HCEC 1CT (cell line): Measurements from ENCODE around the gene KCNMB4.
A peak's percentile ranks its signal among the peaks of the same experiment; 100 is the strongest.

Experiments used
- DNase-seq: peaks from one replicate; pipeline ENCODE4 v3.0.0-alpha.2; 2017

Gene KCNMB4, protein sequence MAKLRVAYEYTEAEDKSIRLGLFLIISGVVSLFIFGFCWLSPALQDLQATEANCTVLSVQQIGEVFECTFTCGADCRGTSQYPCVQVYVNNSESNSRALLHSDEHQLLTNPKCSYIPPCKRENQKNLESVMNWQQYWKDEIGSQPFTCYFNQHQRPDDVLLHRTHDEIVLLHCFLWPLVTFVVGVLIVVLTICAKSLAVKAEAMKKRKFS

DNA sequence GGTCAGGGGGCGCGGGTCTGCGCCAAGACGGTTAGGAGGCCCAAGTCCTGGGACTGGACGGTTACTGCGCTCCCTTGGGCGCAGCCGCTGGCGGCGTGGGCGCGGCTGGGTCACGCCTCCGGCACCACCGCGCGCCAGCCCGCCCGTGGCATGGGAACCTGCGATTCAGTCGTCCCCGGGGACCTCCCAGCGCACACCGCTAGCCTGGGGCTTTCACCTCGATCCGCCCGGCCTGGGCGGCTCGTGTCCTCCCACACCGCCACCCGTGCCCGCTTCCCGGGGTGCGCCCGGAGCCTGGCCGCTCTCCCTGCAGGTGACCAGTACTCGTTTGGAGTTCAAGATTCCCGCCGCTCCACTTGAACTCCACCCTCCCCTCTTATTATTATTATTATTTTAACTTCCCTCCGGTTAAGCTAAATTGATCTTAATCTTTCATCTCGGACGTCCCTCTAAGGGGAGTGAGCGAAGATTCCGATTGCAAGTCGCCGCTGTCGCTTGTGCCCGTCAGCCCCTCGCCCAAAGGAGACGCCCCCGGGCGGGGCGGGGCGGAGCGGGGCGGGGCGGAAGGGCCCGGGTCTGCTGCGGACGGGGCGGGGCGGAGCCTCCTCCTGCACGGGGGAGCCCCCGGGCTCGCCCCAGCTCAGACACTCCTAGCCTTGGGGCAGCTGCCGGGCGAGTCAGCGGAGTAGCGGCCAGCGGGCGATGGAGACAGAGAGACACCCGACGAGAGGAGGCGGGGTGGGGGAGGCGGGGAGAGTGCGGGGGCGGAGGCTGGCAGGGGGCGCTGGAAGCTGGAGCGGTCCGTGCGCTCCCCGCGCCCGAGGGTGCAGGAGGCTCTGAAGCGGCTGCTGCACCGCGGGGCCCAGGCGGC is at the start of gene KCNMB4:
Gene KCNMB4, plus strand, starts transcription at position 643 of the 871 bp plus-strand sequence. CDS start 445 bp downstream, outside the sequence.
- DNase-seq, result peak; percentile 21

DNA sequence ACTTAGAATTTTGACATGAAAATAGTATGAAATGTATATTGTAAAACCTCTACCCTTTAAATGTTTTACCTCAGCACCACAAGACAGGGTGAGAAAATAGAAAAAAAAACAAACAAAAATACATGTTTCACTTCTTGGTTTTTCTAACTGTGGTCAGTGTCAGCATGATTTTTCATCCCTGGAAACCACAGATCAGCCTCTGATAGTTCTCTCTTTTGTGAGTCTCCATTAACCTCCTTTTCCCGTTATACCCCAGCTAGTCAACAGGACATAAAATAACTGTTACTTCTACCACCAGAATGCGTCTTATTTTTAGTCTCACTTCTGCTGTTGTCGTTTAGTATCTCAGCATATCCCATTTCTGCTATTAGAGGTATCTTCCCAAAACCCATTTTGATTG is 48.3 kb upstream of the KCNMB4 start:
- DNase-seq, result no peak

DNA sequence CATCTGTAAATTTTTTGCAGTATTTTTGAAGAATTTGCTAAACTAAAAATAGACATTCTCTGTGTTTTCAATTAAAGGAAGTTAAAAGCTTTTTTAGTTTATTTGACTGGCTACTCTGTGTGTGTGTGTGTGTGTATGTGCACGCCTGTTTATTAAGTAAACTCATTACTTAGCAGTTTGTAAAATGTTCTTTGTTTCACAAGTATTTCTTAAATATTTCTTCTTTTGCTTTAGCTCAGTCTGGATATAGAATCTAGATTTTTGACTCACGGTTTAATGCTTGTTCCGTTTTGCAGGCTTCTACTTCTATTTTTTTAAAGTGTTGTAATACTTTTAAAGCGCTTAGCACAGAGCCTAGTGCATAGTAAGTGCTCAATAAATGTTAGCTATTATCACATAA is 46.5 kb upstream of the KCNMB4 start:
- no peak for DNase-seq

DNA sequence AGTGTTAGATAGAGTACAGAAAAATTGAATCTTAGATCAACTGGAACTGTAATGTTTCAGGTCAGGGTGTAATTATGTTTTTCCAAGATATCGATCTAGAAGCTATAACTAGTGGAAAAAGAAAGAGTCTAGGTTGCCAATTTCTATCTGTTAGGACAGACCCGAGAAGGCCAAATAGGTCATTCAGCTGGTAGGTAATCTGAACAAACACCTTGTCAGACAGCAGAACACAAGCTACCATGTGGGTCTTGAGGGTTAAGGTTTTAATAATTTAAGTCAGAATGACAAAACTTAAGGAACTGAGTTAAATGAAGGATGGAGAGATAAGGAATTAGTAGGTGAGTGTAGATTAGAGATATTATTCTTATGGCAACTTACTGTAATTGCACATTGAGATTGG is 44.9 kb upstream of the KCNMB4 start:
- no peak for DNase-seq

DNA sequence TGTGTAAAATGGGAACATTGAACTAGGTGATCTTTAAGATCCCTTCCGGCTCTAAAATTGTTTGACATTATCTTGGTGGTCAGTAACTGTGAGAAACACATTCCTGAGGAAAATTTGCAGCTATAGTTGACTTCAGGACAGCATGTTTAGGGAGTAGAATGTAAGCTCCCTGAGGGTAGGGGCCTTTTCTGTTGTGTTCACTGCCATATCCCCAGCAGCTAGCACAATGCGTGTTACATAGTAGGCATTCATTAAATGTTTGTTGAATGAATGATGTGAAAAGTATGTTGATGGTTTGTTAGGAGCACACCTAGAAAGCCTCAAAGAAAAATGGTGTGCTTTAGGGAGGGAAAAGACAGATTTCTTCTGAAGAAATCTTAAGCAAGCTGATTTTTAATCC is 38.5 kb upstream of the KCNMB4 start:
- no peak for DNase-seq

DNA sequence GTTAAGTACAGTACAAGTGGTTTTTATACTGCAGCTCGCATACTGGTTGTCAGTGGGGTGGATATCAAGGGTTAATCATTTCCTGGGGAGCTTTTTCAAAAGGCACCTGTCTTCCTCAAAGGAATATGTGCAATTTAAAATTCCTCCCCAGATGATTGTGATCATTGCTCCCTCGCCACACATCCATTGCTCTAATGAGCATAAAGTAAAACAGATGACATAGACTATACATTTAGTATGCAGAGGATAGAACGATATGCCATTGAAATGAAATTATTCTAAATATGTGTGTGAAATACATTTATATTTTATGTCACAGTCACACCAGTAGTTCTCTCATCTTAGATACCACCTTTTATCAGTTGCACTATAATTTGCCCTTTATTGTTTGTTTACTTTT is 36.4 kb upstream of the KCNMB4 start:
- no peak for DNase-seq

DNA sequence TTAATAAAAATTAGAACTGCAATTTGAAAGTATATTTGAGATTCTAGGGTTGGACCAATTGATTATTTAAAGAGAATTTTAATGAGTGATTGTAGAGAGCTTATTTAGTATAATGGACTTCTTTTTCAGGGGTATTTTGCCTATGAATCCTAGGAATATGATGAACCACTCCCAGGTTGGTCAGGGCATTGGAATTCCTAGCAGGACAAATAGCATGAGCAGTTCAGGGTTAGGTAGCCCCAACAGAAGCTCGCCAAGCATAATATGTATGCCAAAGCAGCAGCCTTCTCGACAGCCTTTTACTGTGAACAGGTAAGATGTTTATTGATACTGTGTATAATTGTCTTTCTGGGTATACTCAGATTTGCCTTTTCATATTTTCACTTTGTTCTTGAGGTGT is 35.9 kb upstream of the KCNMB4 start:
- no peak for DNase-seq

DNA sequence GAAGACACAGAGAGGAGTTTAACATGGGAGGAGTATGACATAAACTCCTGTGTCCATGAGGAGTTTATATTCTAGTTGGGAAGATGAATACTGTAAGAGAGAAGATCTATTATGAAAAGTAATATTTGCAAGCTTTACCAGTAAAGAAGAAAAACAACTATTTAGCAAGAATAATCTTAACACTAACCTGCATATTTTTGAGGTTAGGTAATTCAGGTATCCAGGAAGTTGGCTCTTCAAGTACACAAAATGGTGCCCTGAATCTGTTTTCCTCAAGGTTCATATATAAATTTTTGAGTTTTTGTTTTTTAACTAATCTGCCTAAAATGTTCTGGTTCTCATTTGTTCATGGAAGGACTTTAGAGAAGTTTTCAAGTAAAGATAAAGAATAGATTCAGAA is 33.9 kb upstream of the KCNMB4 start:
- no peak for DNase-seq

DNA sequence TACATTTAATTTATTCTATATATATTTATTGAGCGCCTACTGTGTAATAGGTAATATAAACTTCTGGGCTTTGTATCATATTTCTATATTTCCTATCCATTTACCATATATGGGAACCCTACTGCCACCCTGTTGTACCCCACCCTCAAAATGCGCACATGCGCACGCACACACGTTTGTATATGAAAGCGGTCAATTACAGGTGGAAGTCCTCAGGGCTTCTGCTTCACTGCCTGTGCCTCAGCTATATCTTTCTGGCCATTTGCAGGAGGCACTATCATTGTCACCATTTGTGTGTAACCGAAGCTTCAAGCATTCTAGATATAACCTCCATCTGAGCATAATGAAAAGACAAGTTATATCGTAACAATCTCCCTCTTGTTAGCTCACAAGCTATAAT is 31.3 kb upstream of the KCNMB4 start:
- no peak for DNase-seq

DNA sequence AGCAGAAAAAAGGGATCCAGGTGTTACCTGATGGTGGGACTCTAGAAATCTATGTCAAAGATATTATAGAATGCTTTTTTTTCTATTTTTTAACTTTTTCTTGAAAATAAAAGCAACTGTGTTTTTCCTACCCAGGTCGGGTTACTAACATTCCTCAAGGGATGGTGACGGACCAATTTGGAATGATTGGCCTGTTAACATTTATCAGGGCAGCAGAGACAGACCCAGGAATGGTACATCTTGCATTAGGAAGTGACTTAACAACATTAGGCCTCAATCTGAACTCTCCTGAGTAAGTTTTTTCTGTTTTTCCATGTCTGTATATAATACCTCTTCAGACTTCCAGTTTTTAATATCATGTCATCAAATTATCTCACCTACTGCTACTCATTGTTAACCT is 27.6 kb upstream of the KCNMB4 start:
- DNase-seq, result no peak

DNA sequence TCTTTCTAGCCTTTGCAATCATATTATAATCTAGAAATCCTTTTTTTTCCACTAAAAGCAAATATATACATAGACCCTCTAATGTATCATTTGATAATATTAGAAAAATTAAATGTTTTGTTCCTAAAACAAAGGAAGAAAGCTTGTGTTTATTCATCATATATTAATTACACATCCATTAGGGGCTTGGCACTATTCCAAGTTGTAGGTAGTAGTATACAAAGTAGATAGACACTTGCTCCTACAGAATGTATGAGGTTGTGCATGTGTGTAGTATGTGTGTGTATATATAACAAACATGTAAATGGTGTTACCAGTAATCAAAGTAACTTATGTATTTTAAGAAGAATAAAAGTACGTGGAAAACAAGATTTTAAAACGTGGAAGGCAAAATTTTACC is 15.0 kb upstream of the KCNMB4 start:
- no peak for DNase-seq

DNA sequence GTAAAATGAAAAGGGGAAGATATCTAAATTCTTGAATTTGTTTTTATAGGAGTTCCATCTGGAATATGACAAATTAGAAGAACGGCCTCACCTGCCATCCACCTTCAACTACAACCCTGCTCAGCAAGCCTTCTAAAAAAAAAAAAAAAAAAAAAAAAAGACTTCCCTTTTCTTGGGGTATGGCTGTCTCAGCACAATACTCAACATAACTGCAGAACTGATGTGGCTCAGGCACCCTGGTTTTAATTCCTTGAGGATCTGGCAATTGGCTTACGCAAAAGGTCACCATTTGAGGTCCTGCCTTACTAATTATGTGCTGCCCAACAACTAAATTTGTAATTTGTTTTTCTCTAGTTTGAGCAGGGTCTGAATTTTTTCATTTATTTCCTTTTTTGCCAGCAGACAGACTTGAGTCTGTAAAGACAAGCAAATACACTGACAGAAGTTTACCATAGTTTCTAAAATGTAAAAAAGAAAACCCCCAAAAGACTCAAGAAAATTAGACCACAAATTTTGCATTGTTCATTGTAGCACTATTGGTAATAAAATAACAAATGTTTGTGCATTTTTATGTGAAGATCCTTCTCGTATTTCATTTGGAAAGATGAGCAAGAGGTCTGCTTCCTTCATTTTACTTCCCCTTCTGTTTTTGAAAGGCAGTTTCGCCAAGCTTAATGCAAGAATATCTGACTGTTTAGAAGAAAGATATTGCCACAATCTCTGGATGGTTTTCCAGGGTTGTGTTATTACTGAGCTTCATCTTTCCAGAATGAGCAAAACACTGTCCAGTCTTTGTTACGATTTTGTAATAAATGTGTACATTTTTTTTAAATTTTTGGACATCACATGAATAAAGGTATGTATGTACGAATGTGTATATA is 12.1 kb upstream of the KCNMB4 start:
- DNase-seq, result no peak

DNA sequence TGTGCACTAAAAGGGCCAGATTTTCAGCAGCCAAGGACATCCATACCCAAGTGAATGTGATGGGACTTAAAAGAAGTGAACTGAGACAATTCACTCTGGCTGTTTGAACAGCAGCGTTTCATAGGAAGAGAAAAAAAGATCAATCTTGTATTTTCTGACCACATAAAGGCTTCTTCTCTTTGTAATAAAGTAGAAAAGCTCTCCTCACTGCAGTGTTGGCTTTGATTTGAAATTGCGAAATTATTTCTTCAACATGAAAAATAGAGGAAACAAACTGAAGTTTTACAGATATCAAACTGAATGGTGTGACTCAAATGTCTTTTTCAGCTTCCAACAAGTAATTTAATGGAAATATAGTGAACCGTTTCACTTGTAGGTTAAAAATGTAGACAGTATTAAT is 11.3 kb upstream of the KCNMB4 start:
- no peak for DNase-seq

DNA sequence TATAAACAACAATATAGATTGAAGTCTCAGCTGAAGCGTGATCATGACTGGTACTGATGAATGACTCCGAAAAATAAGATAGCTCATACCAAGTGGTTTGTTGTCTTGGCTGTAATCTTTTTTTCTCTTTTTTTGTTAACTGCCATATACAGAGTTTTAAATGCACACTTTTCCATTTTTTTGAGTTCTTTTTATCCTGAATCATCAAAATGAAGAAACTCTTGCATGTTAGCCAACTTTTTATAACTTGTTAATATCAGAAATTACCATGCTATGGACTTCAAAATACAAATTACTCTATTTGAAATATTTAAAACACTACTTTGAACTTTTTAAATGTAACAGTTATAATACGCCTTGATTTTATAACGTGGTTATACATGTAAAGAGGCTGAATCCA is 10.1 kb upstream of the KCNMB4 start:
- DNase-seq, result no peak

DNA sequence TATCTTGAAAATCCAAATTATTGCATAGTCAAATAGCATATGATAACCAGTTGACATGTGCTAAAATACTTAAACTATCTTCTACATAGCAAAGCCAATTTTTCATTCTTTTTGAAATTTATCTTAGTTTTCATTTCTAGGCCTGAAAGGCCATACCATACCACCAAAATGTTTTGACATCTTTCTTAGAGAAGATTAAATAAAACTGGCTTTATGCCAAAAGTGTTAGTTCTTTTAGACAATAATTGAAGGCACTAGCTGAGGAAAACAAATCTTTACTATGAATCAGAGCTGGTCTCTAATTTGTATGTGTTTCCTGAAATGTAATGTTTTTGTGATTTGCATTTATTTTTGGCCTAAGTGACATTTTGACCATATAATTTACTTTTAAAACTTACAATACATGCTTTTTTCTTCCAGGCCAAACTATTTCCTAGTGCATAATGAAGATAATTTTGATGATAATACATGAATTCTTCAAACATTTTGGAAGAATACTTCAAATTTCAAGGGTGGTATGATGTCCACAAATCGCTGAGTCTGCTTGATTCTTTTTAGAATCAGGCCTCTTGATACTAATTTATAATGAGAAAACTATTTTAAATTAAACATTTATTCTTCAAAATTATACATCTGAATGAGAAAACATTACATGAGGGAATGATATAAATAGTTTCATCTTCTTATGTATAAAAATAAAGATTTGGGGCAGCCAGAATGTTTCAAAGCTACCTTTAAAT is 6.5 kb upstream of the KCNMB4 start:
- no peak for DNase-seq

DNA sequence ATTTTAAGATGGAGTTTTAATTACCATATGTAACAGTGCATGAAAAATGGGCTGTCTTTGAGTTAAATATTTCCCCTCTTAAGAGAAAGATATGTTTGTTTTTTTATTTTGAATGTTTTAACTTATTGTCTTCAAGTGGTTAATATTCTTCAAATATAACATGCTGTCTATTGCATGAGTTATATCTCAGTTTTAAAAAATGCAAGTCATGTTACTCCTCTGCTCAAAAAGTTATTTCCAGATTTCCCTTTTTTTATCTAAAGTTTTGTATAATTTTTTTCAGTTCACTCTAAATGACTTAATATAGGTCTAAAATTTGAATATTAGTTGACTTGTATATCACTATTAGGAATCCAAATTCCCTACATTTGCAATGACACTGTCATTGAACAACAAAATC is 5.9 kb upstream of the KCNMB4 start:
- DNase-seq, result no peak

DNA sequence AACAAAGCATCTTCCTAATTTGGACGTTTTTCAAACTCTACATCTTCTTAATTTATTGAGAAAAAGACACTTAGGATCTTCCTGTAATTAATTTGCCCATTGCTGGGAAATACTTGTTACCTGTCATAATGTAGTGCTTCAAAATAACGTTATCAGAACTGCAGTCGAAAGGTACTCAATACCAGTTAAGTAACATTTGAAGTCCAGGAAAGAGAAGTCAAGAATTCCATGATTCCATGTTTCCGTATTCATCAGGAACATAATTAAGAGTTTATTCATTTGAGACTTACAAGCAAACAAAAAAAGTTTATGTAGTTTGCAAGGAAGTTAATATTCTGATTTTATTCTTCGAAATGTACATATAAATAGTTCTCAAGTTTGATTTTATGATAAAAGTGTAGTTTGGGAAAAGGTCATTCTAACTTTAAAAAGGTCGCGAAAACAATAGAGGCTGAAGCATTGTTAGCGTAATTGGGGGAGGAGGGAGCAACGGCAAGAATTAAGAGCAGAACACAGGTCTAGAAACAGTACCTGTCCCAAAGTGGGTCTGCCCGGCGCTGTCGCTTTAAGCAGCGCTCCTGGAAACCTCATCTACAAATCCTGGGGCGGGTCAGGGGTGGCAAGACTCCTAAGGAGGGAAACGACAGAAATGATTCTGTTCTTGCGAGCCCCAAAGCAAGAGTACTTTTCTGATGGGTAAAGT is 1.2 kb upstream of the KCNMB4 start:
- no peak for DNase-seq

DNA sequence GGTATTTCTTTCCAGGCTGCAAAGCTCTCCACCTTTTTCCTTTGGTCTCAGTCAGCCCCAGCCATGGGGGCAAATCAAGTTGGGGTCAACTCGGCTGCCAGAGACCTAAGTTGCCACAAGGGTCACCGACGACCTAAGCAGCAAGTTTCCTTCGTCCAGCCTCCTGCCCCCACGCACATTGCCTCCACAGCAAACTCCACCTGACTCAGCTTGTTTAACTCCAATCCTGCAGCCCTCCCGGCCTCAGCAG is 767 bp upstream of the KCNMB4 start:
- no peak for DNase-seq

DNA sequence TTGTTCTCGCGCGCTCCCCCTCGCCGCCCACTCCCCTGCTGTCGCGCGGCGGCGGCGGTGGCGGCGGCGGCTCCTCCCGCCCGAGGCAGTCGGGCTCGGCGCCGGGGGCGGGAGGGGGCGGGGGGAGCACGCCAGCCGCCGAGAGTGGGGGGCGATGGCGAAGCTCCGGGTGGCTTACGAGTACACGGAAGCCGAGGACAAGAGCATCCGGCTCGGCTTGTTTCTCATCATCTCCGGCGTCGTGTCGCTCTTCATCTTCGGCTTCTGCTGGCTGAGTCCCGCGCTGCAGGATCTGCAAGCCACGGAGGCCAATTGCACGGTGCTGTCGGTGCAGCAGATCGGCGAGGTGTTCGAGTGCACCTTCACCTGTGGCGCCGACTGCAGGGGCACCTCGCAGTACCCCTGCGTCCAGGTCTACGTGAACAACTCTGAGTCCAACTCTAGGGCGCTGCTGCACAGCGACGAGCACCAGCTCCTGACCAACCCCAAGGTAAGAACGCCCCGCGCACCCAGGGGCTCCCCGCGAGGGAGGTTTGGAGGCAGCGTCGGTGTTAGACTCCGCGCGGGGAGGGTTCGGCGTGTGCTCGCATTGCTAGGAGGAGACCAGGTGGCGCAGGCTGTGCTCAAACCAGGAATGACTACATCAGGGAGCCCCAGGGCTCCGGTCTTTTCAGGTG is 629 bp downstream of the KCNMB4 start:
- peak; percentile 29 for DNase-seq

DNA sequence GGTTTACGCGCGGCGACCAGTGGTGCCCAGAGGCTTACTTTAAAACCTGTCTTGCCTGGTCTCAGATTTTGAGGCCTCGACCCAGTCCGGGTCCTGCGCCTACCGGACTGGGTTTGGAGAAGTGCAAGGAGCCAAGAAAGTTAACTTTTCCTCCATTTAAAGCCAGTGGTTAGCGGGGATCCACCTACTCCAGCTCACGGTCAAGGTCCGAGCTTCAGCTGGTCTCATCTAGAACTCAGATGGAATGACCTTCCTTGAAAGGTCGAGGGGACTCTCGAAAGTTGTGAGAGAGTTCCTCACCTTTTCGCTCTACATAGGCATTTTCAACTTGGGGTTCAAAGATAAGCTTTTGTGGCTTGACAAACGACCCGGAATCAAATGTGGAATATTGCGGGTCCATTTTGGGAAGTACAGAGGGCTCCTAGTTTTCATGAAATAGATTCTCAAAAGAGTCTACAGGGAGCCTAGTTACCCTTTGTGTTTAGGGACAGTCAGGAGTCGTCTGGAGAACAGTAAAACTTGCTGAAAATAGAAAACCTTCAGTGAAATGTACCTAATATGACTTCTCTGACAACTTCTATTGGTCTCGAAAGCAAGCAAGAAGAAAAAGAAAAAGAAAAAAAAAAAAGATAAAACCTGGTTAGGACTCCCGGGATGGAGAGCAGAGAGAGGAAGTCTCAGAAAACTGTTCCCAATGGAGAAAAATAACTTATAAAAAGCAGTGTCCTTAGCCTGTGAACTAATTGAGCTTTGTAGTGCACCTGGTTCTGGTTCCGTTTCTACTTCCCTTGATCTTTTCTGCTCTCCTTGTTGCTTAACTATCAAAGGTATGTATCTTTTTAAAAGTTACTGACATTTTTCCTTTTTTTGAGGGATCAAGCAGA is 1.4 kb downstream of the KCNMB4 start:
- DNase-seq, result no peak

DNA sequence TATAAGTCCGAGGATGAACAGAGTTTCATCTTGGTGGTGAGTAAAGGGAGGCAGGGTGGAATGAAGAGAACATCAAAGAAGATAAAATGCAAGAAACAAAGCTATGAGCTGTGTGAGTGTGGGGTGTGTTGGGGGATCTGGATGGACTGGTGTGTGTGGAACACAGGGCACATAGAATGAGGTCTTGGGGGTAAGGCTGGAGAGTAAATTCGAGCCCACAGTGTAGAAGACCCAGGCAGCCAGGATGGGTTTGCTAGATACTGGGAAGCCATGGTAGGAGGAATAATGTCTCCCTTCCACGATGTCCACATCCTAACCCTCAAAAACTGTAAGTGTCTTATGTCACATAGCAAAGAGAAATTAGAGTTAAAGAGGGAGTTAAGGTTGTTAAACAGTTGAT is 6.8 kb downstream of the KCNMB4 start:
- no peak for DNase-seq
